Activated CD4-positive, CD25-positive, alpha-beta regulatory T cell treated with anti-CD3 and anti-CD28 coated beads, Interleukin-2, amount 50 U/mL, for 24 hours (primary cell): ENCODE data around the gene PARD3.
"Not testable (repeated sequence)": the region's sequence is repeated elsewhere in the genome, so short reads cannot be mapped to it uniquely, and the experiment has no call there.

ENCODE experiments used
- ATAC-seq, 2 donors: fragments of 150-1000 bp; cut with Tn5 transposase; one replicate each; pipeline ENCODE4 v1.10.0; 2021; ENCODE audit warnings: mild to moderate bottlenecking in 1 of 2, moderate library complexity in 1 of 2

The PARD3 gene

GRCh38 chr10:34796133-34796532 lies 19.0 kb downstream of the PARD3 start:
- ATAC-seq: no peak

DNA sequence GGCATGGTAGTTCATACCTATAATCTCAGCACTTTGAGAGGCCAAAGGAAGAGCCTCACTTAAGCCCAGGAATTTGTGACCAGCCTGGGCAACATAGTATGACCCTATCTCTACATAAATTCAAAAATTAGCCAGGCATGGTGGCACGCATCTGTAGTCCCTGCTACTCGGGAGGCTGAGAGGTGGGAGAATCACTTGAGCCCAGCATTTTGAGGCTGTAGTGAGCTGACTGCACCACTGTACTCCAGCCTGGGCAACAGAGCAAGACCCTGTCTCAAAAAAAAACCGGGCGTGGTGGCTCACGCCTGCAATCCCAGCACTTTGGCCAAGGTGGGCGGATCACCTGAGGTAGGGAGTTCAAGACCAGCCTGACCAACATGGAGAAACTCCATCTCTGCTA lies 19.8 kb downstream of the PARD3 start:
- no peak for ATAC-seq

GRCh38 chr10:34794835-34795234 lies 20.3 kb downstream of the PARD3 start:
- ATAC-seq: no peak

DNA sequence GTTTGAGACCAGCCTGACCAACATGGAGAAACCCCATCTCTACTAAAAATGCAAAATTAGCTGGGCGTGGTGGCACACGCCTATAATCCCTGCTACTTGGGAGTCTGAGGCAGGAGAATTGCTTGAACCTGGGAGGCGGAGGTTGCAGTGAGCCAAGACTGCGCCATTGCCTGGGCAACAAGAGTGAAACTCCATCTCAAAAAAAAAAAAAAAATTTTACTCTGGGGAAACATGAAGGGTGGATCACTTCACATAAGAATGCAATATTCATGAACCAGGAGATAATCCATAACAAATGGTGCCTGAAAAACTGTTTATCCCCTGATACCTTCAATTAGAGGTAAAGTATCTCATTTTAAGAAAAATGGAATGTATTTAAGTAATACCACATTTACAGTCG lies 21.5 kb downstream of the PARD3 start:
- ATAC-seq: not testable (repeated sequence)

DNA sequence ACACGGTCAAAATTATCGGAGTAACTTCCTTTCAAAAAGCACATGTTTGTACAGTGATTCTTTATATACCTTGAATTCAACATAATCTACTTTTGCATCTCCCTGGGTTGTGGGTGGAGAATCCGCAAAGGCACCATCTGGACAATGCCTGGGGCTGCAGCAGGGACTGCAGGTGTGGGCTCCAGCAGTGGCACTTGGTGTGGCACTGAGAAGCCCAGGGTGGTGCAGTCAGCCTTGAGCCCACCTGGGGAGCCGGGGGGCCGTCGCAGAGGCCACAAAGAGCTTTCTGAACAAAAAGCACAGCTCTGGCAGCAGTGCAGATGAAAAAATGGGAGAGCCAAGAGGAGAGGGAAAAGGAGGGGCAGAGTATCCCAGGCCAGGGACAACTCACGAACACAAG lies 22.2 kb downstream of the PARD3 start:
- ATAC-seq: no peak

GRCh38 chr10:34791947-34792346 lies 23.1 kb downstream of the PARD3 start:
- no peak for ATAC-seq

GRCh38 chr10:34791228-34791627 lies 23.9 kb downstream of the PARD3 start:
- no peak for ATAC-seq

DNA sequence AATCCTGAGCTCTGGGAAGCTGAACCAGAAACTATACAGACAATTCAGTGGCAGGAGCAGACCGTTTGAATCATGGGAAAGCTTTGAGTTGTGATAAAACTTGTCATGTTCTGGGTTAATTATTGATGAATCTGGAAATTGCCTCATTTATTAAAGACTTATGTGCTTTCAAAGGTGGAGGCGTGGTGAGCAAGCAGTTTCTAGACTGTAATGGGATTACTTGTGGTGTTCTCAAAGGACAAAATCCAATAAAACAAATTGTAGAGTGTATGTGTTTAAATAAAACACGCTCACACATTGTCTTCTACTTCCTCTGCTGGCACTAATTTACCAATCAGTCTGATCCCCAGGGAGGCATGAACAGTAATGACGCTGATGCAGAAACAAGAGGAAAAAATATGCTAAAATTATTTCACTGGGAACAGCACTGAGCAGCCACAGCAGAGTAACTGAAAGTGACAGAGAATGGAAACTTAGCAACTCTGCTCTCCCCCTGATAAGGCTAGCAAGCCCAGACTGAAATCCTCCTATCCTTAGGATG lies 25.1 kb downstream of the PARD3 start:
- ATAC-seq: no peak

DNA sequence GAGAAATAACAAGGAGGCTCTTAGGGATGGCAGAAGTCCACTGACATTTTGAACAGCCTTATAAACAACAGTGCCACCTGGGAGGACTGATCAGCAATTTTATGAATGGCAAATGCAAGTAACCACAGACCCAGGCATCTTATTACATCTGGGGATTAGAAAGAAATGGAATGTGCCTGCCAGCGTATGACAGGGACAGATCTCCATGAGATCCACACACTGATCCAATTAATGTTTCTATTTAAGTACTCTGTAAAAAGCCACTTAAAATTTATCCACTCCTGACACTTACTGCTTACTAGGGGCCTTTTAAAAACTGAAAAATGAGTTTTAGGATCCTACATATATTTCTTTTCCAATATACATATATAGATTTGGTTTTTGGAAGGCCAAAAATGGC lies 28.6 kb downstream of the PARD3 start:
- ATAC-seq: no peak

- no peak for ATAC-seq
Measured at GRCh38 chr10:34781711-34782110, 33.4 kb downstream of the PARD3 start.

DNA sequence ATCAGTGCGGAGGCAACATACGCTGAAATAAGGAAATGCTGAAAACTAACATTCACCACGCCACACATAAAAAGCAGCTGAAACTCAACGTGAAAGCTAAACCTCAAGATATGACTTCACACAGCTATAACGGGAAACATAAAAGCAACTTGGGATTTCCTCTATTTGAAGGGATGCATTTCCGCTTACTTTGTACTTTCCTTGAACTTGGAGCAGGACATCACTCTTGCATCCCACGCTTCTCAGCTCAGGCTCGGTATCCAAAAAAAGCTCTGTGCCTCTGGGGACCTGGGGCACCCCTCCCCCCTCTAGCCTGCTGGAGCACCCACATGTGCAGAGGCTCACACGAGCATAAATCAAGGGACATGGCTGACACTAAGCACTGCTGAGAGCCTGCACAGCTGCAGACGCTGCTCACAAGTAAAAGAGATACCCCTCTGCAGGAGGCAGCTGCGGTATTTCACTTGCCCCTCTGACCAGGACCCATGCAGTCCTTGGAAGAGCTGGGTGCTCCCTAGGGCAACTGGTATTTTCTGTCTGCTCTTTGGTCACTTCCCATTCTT lies 34.2 kb downstream of the PARD3 start:
- ATAC-seq: no peak

DNA sequence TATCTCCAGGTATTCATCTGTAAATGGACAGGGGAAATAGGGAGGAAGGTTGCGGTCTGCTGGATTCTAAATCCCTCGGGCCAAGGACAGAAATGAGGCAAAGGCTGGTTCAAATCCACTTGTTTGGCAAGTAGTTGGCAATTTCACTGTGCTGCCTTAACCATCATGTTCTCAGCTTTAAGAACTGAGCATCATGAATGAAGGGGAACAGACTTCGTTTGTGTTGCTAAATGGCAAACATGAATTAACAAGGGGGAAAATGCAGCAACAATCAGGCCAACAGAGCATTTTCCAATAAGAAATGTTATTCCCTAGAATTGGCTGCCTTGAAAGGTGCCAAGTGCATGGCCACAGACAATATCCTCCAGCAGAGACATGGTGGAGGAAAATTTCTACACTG lies 36.9 kb downstream of the PARD3 start:
- no peak for ATAC-seq

DNA sequence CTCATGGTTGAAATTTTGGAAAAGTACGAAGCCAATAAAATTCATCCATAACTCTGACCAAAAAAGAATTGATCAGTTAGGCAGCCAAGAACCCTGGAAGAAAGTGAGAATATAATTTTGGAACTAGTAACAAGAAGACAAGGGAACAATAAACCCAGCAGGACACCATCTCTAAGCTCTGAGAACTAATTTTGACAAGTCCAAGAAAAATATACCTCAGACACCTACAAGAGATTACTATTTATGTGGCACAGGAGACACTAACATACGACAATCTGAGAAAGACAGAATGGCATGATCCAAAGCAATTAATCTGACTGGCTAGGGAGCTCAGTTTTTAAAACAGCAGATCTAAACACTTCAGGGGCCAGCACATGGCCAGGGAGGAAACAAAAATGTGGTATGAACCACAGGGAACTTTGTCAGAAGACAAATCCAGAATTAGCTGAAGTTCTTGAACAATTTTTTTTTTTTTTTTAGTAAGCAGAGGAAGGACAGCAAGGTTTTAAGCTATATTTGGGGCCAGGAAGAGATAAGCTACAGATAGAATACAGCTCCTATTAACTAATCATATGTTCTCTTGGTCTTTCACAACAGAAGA lies 38.9 kb downstream of the PARD3 start:
- no peak for ATAC-seq

- ATAC-seq: no peak
Measured at GRCh38 chr10:34775044-34775637, 40.0 kb downstream of the PARD3 start.

- ATAC-seq: no peak
Measured at GRCh38 chr10:34773636-34774630, 41.2 kb downstream of the PARD3 start.

- ATAC-seq: no peak
Measured at GRCh38 chr10:34771525-34771924, 43.6 kb downstream of the PARD3 start.

GRCh38 chr10:34771106-34771505 lies 44.0 kb downstream of the PARD3 start:
- no peak for ATAC-seq

DNA sequence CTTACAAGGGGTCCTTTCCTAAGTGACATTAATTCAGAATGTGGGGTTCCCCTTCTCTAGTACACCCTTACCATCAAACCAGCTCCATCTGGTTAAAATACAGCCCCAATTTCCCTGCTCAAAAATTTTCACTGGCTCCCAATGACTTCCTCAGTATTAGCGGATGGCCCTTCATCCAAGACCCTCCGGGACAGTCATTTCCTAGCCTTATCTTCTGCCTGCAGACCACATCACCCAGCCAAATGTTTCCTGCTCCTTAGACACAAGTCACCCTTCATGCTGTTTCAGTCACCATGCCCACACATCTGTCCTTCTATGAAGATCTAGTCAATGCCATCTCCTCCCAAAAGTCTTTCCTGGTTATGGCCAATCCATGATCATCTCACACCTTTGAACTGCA lies 45.2 kb downstream of the PARD3 start:
- no peak for ATAC-seq

DNA sequence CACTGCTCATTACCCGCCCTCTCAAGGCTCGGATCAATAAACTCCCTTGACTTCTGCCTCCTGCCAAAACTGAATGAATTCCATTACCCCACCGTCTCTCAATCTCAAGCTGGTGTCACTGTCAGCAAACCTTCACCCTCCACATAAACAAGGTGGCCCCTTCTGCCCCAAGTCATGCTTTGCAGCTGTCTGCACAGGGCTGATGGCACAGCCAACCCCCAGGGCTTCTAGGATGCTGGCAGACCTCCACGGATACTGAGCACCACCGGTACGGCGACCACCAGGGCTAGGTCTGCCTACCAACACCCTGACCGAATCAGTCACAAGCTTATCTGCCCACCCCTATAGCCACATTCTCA lies 46.1 kb downstream of the PARD3 start:
- no peak for ATAC-seq

DNA sequence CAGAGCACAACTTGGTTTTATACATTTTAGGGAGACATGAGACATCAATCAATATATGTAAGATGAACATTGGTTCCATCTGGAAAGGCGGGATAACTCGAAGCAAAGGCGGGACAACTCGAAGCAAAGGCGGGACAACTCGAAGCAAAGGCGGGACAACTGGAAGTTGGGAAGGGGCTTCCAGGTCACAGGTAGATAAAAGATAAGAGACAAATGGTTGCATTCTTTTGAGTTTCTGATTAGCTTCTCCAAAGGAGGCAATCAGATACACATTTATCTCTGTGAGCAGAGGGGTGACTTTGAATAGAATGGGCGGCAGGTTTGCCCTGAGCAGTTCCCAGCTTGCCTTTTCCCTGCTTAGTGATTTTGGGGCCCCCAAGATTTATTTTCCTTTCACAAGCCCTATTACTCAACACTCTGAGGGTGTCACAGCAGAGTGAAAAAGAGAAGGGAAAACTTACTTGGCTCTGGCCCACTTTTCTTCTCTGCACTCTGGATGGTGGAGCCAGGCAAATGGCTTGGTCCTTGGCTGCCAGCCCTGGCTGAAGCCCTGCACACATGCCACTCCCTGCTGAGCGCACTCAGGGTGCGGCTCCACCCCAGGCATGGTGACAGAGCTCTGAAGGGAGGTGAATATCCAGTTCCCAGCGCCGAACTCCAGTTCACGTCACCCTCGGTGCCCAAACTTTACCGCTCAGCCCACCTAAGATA lies 46.7 kb downstream of the PARD3 start:
- no peak for ATAC-seq

DNA sequence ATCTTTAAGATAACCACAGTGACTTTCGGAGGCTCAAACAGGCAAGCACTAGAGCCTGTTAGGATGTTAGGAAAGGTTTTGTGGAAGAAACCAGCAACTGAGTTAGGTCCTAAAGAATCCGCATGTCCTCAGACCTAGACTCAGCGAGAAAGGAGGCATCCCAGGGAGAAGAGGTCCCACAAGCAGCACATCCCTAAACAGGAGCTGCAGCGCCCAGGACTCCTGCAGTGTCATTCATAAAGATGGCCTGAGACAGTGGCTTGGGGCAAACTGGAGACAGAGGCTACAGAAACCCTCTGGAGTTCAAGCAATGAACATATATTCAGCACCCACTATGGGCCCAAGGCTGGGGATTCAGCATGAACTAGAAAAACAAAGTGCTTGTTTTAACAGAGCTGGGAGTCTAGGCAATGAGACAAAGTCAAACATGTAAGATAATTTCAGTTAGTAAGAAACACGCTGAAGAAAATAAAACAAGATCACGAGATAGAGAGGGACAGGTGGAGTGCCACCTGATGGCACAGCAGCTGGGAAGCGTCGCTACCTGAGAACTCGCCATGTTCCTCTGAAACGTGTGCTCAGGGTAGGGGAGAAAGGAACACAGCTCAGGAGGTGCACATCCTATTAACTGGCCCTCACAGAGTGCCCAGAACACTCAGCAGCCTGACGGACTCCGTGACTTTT lies 48.1 kb downstream of the PARD3 start:
- ATAC-seq: no peak

DNA sequence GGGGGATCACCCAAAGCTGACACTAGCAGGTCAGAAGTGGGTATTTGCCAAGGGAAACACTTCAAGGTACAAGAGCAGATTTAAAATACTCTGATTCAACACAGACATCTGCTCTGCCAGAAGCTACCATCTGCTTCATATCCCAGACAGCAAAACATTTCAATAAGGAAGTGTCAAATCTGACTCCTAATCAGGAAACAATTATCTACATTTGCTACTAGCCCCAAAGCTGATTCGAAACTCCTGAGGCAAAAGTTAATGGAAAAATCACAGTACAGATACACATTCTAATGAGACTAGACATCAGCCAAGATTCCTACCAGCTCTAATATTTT lies 48.9 kb downstream of the PARD3 start:
- no peak for ATAC-seq
